Stimulated activated CD8-positive, alpha-beta memory T cell treated with anti-CD3 and anti-CD28 coated beads, Interleukin-12 subunit alpha, Interleukin-12 subunit beta, amount 100 ng/mL, for 4 hours (primary cell): Measurements from ENCODE around the gene ABCF2.

ENCODE experiments used
- DNase-seq: peaks from one replicate; pipeline ENCODE4 v3.0.0-alpha.2; 2020; ENCODE audit warnings: low read depth

ABCF2 gene

GRCh38 chr7:151225948-151226510, 976 bp downstream of the ABCF2 start:
- no peak for DNase-seq

- no peak for DNase-seq
Observed at GRCh38 chr7:151223728-151224127, 3.3 kb downstream of the ABCF2 start.

GRCh38 chr7:151218170-151218569, 8.8 kb downstream of the ABCF2 start:
- DNase-seq: no peak

- no peak for DNase-seq
Observed at GRCh38 chr7:151215396-151215795, 11.6 kb downstream of the ABCF2 start.

- DNase-seq: no peak
Observed at GRCh38 chr7:151213826-151214225, 13.2 kb downstream of the ABCF2 start.

- DNase-seq: no peak
Observed at GRCh38 chr7:151212626-151213025, 14.4 kb downstream of the ABCF2 start.

GRCh38 chr7:151211155-151211772, 15.7 kb downstream of the ABCF2 start:
- no peak for DNase-seq

- no peak for DNase-seq
Observed at GRCh38 chr7:151210087-151210854, 16.7 kb downstream of the ABCF2 start, which contains the start of gene H2BK1. TSS of gene H2BK1 (minus strand) at chr7:151210488. CDS start at chr7:151210318, 170 bp downstream.

- no peak for DNase-seq
Observed at GRCh38 chr7:151209588-151209987, 17.4 kb downstream of the ABCF2 start.

- DNase-seq: no peak
Observed at GRCh38 chr7:151208253-151208862, 18.6 kb downstream of the ABCF2 start.

- DNase-seq: no peak
Observed at GRCh38 chr7:151207804-151208203, 19.2 kb downstream of the ABCF2 start.

GRCh38 chr7:151207315-151207714, 19.7 kb downstream of the ABCF2 start:
- DNase-seq: no peak

- no peak for DNase-seq
Observed at GRCh38 chr7:151206914-151207313, 20.1 kb downstream of the ABCF2 start.

GRCh38 chr7:151205730-151206129, 21.3 kb downstream of the ABCF2 start:
- no peak for DNase-seq

- no peak for DNase-seq
Observed at GRCh38 chr7:151204383-151205032, 22.5 kb downstream of the ABCF2 start.

GRCh38 chr7:151202836-151203235, 24.2 kb downstream of the ABCF2 start:
- DNase-seq: no peak

GRCh38 chr7:151201751-151202150, 25.3 kb downstream of the ABCF2 start:
- DNase-seq: no peak

- DNase-seq: no peak
Observed at GRCh38 chr7:151201344-151201743, 25.7 kb downstream of the ABCF2 start.

GRCh38 chr7:151198945-151199848, 27.8 kb downstream of the ABCF2 start:
- DNase-seq: no peak

- no peak for DNase-seq
Observed at GRCh38 chr7:151197932-151198331, 29.1 kb downstream of the ABCF2 start.
